GM12878 (cell line): ENCODE results near the gene SEMA7A. TPM values are rescaled to one million over a fixed set of nuclear protein-coding genes. Genes with fewer than 3 reads are reported as not detected.

Experiments used
- ATAC-seq: fragments of 200-7000 bp; cut with Tn5 transposase; 3 replicates; pipeline ENCODE4 v1.9.1; 2020; ENCODE audit warnings: mild to moderate bottlenecking, moderate library complexity
- BruUV-seq: library from RNA; stranded (reverse); fragments of 400-500 nt; replicated peaks from 2 replicates; lab custom pipeline; 2021; lab: Mats Ljungman, UMichigan
- CTCF ChIA-PET: fragments of 300-600 bp; sonication (Branson Sonifier 250); formaldehyde crosslinking; extraction: SDS; loops from one replicate; lab custom pipeline; 2021; ENCODE audit warnings: inconsistent platforms; lab: Yijun Ruan, JAX
- POLR2A ChIA-PET: fragments of 350-600 bp; formaldehyde crosslinking; extraction: SDS; loops from one replicate; lab custom pipeline; 2021; ENCODE audit warnings: inconsistent platforms; lab: Charles Lee
- RAD21 ChIA-PET: fragments of 300-600 bp; sonication (Branson Sonifier 250); formaldehyde crosslinking; loops from one replicate; lab custom pipeline; 2023; ENCODE audit warnings: antibody characterized with exemption; ENCODE audit not compliant: unreplicated experiment; lab: Charles Lee
- SMC1A ChIA-PET: fragments of 300-600 bp; sonication (Branson Sonifier 250); formaldehyde crosslinking; loops from one replicate; lab custom pipeline; 2023; ENCODE audit not compliant: unreplicated experiment, uncharacterized antibody; lab: Charles Lee
- DNase-seq: peaks from one replicate; pipeline ENCODE4 v3.0.0-alpha.2; 2011; ENCODE audit warnings: low read depth, low spot score
- FAIRE-seq: peaks from 3 replicates; lab custom pipeline; 2011; peaks lifted over from hg19 to GRCh38; lab: Jason Lieb, UNC
- H2AFZ ChIP-seq: 2 replicates; pipeline ENCODE4 v1.6.0; 2011; ENCODE audit warnings: low read depth, low read length, control low read depth; ENCODE audit not compliant: control insufficient read depth
- H3K27ac ChIP-seq: 2 replicates; pipeline ENCODE4 v1.5.1; 2011; ENCODE audit warnings: control low read depth; ENCODE audit not compliant: control insufficient read depth, insufficient read depth
- H3K27me3 ChIP-seq, 2 experiments: replicated peaks in 1 of 2; 2 replicates each; pipeline versions ENCODE4 v1.6.0 to v1.6.1; 2011; ENCODE audit warnings: low read length in 1 of 2; ENCODE audit not compliant: control insufficient read depth in 2 of 2, insufficient read depth in 2 of 2
- H3K36me3 ChIP-seq, 2 experiments: 2 replicates each; pipeline ENCODE4 v1.5.1; 2011; ENCODE audit warnings: low read length in 1 of 2; ENCODE audit not compliant: control insufficient read depth in 2 of 2, insufficient read depth in 2 of 2
- H3K4me1 ChIP-seq: 2 replicates; pipeline ENCODE4 v1.6.1; 2011; ENCODE audit warnings: mild to moderate bottlenecking, low read length, moderate library complexity, mixed read lengths; ENCODE audit not compliant: control insufficient read depth, insufficient read depth
- H3K4me2 ChIP-seq: 2 replicates; pipeline ENCODE4 v1.6.0; 2011; ENCODE audit warnings: control low read depth; ENCODE audit not compliant: control insufficient read depth, insufficient read depth
- H3K4me3 ChIP-seq: fragments of 200-600 bp; sonication (generic); 2 replicates; pipeline ENCODE4 v1.5.1; 2016
- H3K79me2 ChIP-seq: 2 replicates; pipeline ENCODE4 v1.6.0; 2011; ENCODE audit warnings: low read length; ENCODE audit not compliant: control insufficient read depth, insufficient read depth
- H3K9ac ChIP-seq: 2 replicates; pipeline ENCODE4 v1.8.0; 2011; ENCODE audit warnings: low read length, control low read depth, mixed read lengths; ENCODE audit not compliant: control insufficient read depth, insufficient read depth
- H3K9me3 ChIP-seq: replicated peaks from 3 replicates; pipeline ENCODE4 v1.5.1; 2011; ENCODE audit warnings: mild to moderate bottlenecking, low read length; ENCODE audit not compliant: control insufficient read depth, insufficient read depth
- H4K20me1 ChIP-seq: 2 replicates; pipeline ENCODE4 v1.6.0; 2011; ENCODE audit not compliant: control insufficient read depth, insufficient read depth
- BRCA1 ChIP-seq: IDR thresholded peaks from 2 replicates; pipeline ENCODE4 v1.6.1; 2011; ENCODE audit warnings: low read depth, low read length, improper control_type of control experiment
- CHD1 ChIP-seq: IDR thresholded peaks from 2 replicates; pipeline ENCODE4 v1.6.1; 2012; ENCODE audit warnings: low read depth, low read length, improper control_type of control experiment
- FOS ChIP-seq: IDR thresholded peaks from 3 replicates; pipeline ENCODE4 v1.6.1; 2011; ENCODE audit warnings: borderline replicate concordance; ENCODE audit not compliant: insufficient read length; ENCODE audit errors: extremely low read depth
- KDM1A ChIP-seq: fragments of 200-600 bp; sonication (generic); IDR thresholded peaks from 2 replicates; pipeline ENCODE4 v1.6.1; 2016; ENCODE audit warnings: borderline replicate concordance
- MEF2B ChIP-seq: fragments of 450-650 bp; IDR thresholded peaks from 2 replicates; pipeline ENCODE4 v1.6.1; 2018; ENCODE audit warnings: mild to moderate bottlenecking, moderate library complexity; ENCODE audit not compliant: partially characterized antibody, poor library complexity, severe bottlenecking
- POLR2A ChIP-seq: IDR thresholded peaks from 2 replicates; pipeline ENCODE4 v1.6.1; 2011; ENCODE audit warnings: low read depth, mild to moderate bottlenecking, low read length
- POU2F2 ChIP-seq: IDR thresholded peaks from 3 replicates; pipeline ENCODE4 v1.6.1; 2011; ENCODE audit warnings: low read depth, mild to moderate bottlenecking, low read length, borderline replicate concordance
- RAD21 ChIP-seq: IDR thresholded peaks from 2 replicates; pipeline ENCODE4 v1.6.1; 2011; ENCODE audit warnings: mild to moderate bottlenecking, low read depth, low read length, moderate library complexity; ENCODE audit not compliant: insufficient read depth
- RAD51 ChIP-seq: fragments of 450-650 bp; IDR thresholded peaks from 2 replicates; pipeline ENCODE4 v1.6.1; 2016; ENCODE audit warnings: moderate library complexity, mild to moderate bottlenecking, inconsistent platforms
- SUZ12 ChIP-seq: fragments of 200-600 bp; sonication (generic); IDR thresholded peaks from one replicate; pipeline ENCODE4 v1.6.1; 2018; ENCODE audit warnings: antibody characterized with exemption, mild to moderate bottlenecking; ENCODE audit not compliant: unreplicated experiment
- ZNF217 ChIP-seq: fragments of 450-650 bp; IDR thresholded peaks from 2 replicates; pipeline ENCODE4 v1.6.1; 2017; ENCODE audit warnings: antibody characterized with exemption, mild to moderate bottlenecking
- WGBS: methylation state at CpG from one replicate; pipeline ENCODE4 v1.1.6; 2016; ENCODE audit warnings: low lambda C conversion rate; ENCODE audit not compliant: insufficient replicate concordance, insufficient coverage; ENCODE audit errors: missing lambda C conversion rate; 5-methylcytosine and 5-hydroxymethylcytosine counted together
- in situ Hi-C: fragments of 300-500 bp; cut with MboI; formaldehyde crosslinking; loops from 9 replicates; pipeline ENCODE4 v1.14.3; 2018; ENCODE audit warnings: mixed read lengths
- intact Hi-C: fragments of 100-400 bp; cut with micrococcal nuclease; formaldehyde crosslinking; loops from one replicate; pipeline ENCODE4 v1.14.2; 2022; ENCODE audit not compliant: unreplicated experiment
- polyA plus RNA-seq, 11 experiments: library from polyadenylated mRNA; depleted of rRNA in 4 of 11; unstranded in 6 of 11; stranded (reverse) in 5 of 11; fragments of >200 nt; fragmentation: Nextera tagmentation in 4 of 11; fragmentation: Illumina TruSeq in 1 of 11; extraction: Ambion mirVana in 4 of 11; extraction: Trizol in 1 of 11; gene quantifications; 1 replicate in 1 of 11; 2 replicates in 10 of 11; pipeline versions ENCODE4 v1.2.1 to v1.2.3, GENCODE V29; 2011 to 2016; ENCODE audit warnings: inconsistent platforms in 2 of 11, missing spikeins in 2 of 11, low read depth in 1 of 11
- total RNA-seq, 4 experiments: library from RNA; depleted of rRNA in 3 of 4; stranded (reverse); fragments of >200 nt in 3 of 4; fragmentation: Illumina TruSeq in 1 of 4; extraction: Trizol in 1 of 4; gene quantifications; 2 replicates each; pipeline versions ENCODE4 v1.2.1 to v1.2.3, GENCODE V29; 2013 to 2021
- TF ChIP-seq, protein P1 (sequence below): fragments of 450-650 bp; conservative IDR thresholded peaks from 2 replicates; pipeline ENCODE4 v1.6.1; 2017; ENCODE audit warnings: mild to moderate bottlenecking, moderate library complexity
- TF ChIP-seq, protein P2 (sequence below): IDR thresholded peaks from 2 replicates; pipeline ENCODE4 v1.6.1; 2011; ENCODE audit warnings: borderline replicate concordance, low read depth, mild to moderate bottlenecking, moderate library complexity, low read length; ENCODE audit not compliant: insufficient read depth, poor library complexity, severe bottlenecking
- TF ChIP-seq, protein P3 (sequence below): fragments of 150-350 bp; IDR thresholded peaks from 2 replicates; pipeline ENCODE4 v1.6.1; 2014; ENCODE audit warnings: mild to moderate bottlenecking, low read depth, low read length

SEMA7A gene
- total and polyA plus RNA-seq, 10 of the 15 experiments (the other 5 are each of a cell fraction or from before 2014, with no cell fraction given) = 0.08 to 112 (median 53.5) TPM

DNA sequence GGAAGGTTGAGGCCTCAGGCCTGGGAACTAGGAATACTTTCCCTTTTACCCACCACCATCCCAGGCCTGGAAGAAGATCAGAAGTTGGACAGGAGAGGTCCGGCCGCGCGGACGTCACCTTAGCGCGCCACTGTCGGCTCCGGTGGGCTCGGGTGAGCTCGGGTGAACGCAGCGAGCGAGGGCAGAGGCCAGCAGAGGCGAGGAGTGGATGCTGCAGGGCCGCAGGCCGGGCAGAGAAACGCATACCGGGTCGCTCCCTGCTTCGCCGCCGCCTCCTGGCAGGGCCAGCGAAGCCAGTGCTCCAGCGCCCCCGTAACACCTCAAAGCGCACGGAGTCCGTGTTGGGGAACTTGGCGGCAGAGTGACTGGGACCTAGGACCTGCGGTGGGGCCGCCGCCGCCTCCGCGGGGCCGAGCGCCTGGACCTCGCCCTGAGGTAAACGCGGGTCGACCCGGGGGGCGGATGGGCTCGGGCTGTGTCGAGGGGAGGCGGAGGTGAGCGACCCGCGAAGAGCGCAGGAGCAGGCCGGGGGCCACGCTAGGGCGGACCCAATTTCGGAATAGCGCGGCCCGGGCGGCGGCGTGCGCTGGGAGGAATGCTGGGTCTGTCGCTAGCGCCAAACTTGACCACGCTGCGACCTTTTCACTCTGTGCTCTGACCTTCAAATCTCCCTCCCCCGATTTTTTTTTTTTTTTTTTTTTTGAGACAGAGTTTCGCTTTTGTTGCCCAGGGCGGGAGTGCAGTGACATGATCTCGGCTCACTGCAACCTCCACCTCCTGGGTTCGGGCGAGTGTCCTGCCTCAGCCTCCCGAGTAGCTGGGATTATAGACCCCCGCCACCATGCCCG, 67.9 kb downstream of the SEMA7A start:
- 15% methylated on average over 65 of the region's 75 CpGs for WGBS
- H2AFZ ChIP-seq = no peak overlapping the region
- H3K4me1 ChIP-seq = no peaks in the 10 kb centered on the region
- H3K27ac ChIP-seq = no peak overlapping the region
- H3K9me3 ChIP-seq = no peaks in the 10 kb centered on the region
- no peaks in the 10 kb centered on the region for H3K79me2 ChIP-seq
- CTCF ChIA-PET = interaction anchor here (1.4 to 21.7 kb wide), 2 partner anchors 10 to 71 kb away, joined by 4 to 655 read pairs; partner anchors contain the start of gene SEMA7A
- DNase-seq (no peak), ATAC-seq (peak; percentile 70), FAIRE-seq (no peak)
- SMC1A ChIA-PET = no interaction called here
- RAD21 ChIA-PET = no interaction called here
- H4K20me1 ChIP-seq = no peaks in the 10 kb centered on the region
- peak overlapping the region; percentile 83 for H3K4me2 ChIP-seq
- no TSS peak for BruUV-seq
- no peak overlapping the region for H3K9ac ChIP-seq
- H3K36me3 ChIP-seq = no peaks in the 10 kb centered on the region
- peak overlapping the region; percentile 30; the same call in 1 of the 2 replicates for H3K4me3 ChIP-seq
- in situ Hi-C loops = no loop called here
- peaks cover 4 to 5% of the 10 kb centered on the region in 2 experiments; a peak in 3 of 4 replicates for H3K27me3 ChIP-seq
- POLR2A ChIA-PET = no interaction called here
- intact Hi-C loops = no loop called here
- TF ChIP-seq KDM1A (no peak), CHD1 (no peak), BRCA1 (no peak), SUZ12 (peak; percentile 92), RAD51 (no peak), POLR2A (no peak), RAD21 (no peak), FOS (no peak), POU2F2 (no peak), MEF2B (no peak), ZNF217 (no peak)
- TF ChIP-seq, protein P1, sequence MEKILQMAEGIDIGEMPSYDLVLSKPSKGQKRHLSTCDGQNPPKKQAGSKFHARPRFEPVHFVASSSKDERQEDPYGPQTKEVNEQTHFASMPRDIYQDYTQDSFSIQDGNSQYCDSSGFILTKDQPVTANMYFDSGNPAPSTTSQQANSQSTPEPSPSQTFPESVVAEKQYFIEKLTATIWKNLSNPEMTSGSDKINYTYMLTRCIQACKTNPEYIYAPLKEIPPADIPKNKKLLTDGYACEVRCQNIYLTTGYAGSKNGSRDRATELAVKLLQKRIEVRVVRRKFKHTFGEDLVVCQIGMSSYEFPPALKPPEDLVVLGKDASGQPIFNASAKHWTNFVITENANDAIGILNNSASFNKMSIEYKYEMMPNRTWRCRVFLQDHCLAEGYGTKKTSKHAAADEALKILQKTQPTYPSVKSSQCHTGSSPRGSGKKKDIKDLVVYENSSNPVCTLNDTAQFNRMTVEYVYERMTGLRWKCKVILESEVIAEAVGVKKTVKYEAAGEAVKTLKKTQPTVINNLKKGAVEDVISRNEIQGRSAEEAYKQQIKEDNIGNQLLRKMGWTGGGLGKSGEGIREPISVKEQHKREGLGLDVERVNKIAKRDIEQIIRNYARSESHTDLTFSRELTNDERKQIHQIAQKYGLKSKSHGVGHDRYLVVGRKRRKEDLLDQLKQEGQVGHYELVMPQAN = no peak
- TF ChIP-seq, protein P2, sequence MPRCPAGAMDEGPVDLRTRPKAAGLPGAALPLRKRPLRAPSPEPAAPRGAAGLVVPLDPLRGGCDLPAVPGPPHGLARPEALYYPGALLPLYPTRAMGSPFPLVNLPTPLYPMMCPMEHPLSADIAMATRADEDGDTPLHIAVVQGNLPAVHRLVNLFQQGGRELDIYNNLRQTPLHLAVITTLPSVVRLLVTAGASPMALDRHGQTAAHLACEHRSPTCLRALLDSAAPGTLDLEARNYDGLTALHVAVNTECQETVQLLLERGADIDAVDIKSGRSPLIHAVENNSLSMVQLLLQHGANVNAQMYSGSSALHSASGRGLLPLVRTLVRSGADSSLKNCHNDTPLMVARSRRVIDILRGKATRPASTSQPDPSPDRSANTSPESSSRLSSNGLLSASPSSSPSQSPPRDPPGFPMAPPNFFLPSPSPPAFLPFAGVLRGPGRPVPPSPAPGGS = no peak
- TF ChIP-seq, protein P3, sequence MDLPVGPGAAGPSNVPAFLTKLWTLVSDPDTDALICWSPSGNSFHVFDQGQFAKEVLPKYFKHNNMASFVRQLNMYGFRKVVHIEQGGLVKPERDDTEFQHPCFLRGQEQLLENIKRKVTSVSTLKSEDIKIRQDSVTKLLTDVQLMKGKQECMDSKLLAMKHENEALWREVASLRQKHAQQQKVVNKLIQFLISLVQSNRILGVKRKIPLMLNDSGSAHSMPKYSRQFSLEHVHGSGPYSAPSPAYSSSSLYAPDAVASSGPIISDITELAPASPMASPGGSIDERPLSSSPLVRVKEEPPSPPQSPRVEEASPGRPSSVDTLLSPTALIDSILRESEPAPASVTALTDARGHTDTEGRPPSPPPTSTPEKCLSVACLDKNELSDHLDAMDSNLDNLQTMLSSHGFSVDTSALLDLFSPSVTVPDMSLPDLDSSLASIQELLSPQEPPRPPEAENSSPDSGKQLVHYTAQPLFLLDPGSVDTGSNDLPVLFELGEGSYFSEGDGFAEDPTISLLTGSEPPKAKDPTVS = no peak
